ENCODE results near the gene ZBTB16.

Gene ZBTB16

GRCh38 chr11:114282488-114282887 is 223.0 kb downstream of the ZBTB16 start:
- DNase-seq (ENCODE audit: low spot score): no peak

- DNase-seq (ENCODE audit: low spot score): no peak
Measured at GRCh38 chr11:114283422-114283821, 223.9 kb downstream of the ZBTB16 start.

- no peak for DNase-seq (ENCODE audit: low spot score)
Measured at GRCh38 chr11:114284021-114284420, 224.5 kb downstream of the ZBTB16 start.

- DNase-seq (ENCODE audit: low spot score): no peak
Measured at GRCh38 chr11:114284914-114285313, 225.4 kb downstream of the ZBTB16 start.

- DNase-seq (ENCODE audit: low spot score): no peak
Measured at GRCh38 chr11:114285599-114285998, 226.1 kb downstream of the ZBTB16 start.

- DNase-seq (ENCODE audit: low spot score): no peak
Measured at GRCh38 chr11:114286229-114286628, 226.7 kb downstream of the ZBTB16 start.

GRCh38 chr11:114287154-114287553 is 227.6 kb downstream of the ZBTB16 start:
- DNase-seq (ENCODE audit: low spot score): no peak

GRCh38 chr11:114288136-114288535 is 228.6 kb downstream of the ZBTB16 start:
- DNase-seq (ENCODE audit: low spot score): no peak

GRCh38 chr11:114289779-114290178 is 230.3 kb downstream of the ZBTB16 start:
- no peak for DNase-seq (ENCODE audit: low spot score)

GRCh38 chr11:114290503-114291235 is 231.2 kb downstream of the ZBTB16 start:
- DNase-seq (ENCODE audit: low spot score): no peak

GRCh38 chr11:114291381-114291780 is 231.9 kb downstream of the ZBTB16 start:
- no peak for DNase-seq (ENCODE audit: low spot score)

- DNase-seq (ENCODE audit: low spot score): no peak
Measured at GRCh38 chr11:114291842-114292680, 232.6 kb downstream of the ZBTB16 start.

GRCh38 chr11:114293201-114293711 is 233.7 kb downstream of the ZBTB16 start:
- DNase-seq (ENCODE audit: low spot score): no peak

GRCh38 chr11:114295676-114296604 is 236.4 kb downstream of the ZBTB16 start, which contains the start of gene NNMT:
Gene NNMT, plus strand, starts transcription at chr11:114296399. Its CDS starts 158 bp downstream, at chr11:114296557.
- no peak for DNase-seq (ENCODE audit: low spot score)

GRCh38 chr11:114296605-114297372 is 237.3 kb downstream of the ZBTB16 start:
- no peak for DNase-seq (ENCODE audit: low spot score)

GRCh38 chr11:114297806-114298709 is 238.5 kb downstream of the ZBTB16 start:
- DNase-seq (ENCODE audit: low spot score): no peak

- no peak for DNase-seq (ENCODE audit: low spot score)
Measured at GRCh38 chr11:114298710-114299109, 239.2 kb downstream of the ZBTB16 start.
